Neural cell (in vitro differentiated cells): ENCODE data around the gene ITPK1.

Experiments used
- POLR2AphosphoS5 ChIP-seq: IDR thresholded peaks from 2 replicates; pipeline ENCODE4 v1.6.1; 2012
- TAF1 ChIP-seq: IDR thresholded peaks from 2 replicates; pipeline ENCODE4 v1.6.1; 2012; ENCODE audit warnings: low read depth
- TF ChIP-seq, protein P1 (sequence below): fragments of 450-650 bp; IDR thresholded peaks from 2 replicates; pipeline ENCODE4 v1.5.1; 2014; ENCODE audit warnings: antibody characterized with exemption, mild to moderate bottlenecking, moderate library complexity; ENCODE audit not compliant: poor library complexity, severe bottlenecking
- TF ChIP-seq, protein P2 (sequence below): IDR thresholded peaks from 2 replicates; pipeline ENCODE4 v1.6.1; 2012; ENCODE audit warnings: borderline replicate concordance

DNA sequence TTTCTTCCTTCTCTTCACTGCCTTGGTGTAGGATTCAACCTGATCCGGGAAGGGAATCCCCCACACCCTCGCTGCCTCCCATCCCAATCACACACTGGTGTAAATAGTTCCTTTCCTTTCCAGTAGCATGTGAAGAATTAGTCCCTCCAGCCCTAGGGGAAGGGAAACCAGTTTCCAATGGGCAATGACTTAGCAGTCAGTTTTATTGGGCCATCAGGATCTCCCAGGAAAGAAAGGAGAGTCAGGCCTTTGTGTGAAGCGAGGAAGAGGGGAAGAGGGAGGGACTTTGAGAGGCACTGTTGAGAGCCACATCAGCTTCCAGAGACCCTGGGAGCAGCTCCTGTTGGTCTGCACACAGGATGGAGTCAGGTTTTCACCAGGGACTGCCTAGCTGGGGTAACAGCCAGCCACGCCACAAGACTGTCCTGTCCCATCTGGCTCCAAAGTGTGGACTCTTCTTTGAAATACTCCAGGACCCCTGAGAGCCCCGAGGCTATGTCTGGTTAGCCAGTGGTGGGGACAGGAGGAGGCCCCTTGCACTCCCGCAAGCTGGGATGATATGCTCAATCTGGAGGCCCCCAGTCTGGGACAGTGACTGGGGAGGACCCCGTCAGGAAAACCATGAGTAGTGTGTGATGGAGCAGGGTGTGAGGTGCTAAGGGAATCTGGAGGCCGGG is 41.1 kb upstream of the ITPK1 start:
- TF ChIP-seq TAF1 (no peak), POLR2AphosphoS5 (no peak)
- TF ChIP-seq, protein P1, sequence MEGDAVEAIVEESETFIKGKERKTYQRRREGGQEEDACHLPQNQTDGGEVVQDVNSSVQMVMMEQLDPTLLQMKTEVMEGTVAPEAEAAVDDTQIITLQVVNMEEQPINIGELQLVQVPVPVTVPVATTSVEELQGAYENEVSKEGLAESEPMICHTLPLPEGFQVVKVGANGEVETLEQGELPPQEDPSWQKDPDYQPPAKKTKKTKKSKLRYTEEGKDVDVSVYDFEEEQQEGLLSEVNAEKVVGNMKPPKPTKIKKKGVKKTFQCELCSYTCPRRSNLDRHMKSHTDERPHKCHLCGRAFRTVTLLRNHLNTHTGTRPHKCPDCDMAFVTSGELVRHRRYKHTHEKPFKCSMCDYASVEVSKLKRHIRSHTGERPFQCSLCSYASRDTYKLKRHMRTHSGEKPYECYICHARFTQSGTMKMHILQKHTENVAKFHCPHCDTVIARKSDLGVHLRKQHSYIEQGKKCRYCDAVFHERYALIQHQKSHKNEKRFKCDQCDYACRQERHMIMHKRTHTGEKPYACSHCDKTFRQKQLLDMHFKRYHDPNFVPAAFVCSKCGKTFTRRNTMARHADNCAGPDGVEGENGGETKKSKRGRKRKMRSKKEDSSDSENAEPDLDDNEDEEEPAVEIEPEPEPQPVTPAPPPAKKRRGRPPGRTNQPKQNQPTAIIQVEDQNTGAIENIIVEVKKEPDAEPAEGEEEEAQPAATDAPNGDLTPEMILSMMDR, result no peak
- TF ChIP-seq, protein P2, sequence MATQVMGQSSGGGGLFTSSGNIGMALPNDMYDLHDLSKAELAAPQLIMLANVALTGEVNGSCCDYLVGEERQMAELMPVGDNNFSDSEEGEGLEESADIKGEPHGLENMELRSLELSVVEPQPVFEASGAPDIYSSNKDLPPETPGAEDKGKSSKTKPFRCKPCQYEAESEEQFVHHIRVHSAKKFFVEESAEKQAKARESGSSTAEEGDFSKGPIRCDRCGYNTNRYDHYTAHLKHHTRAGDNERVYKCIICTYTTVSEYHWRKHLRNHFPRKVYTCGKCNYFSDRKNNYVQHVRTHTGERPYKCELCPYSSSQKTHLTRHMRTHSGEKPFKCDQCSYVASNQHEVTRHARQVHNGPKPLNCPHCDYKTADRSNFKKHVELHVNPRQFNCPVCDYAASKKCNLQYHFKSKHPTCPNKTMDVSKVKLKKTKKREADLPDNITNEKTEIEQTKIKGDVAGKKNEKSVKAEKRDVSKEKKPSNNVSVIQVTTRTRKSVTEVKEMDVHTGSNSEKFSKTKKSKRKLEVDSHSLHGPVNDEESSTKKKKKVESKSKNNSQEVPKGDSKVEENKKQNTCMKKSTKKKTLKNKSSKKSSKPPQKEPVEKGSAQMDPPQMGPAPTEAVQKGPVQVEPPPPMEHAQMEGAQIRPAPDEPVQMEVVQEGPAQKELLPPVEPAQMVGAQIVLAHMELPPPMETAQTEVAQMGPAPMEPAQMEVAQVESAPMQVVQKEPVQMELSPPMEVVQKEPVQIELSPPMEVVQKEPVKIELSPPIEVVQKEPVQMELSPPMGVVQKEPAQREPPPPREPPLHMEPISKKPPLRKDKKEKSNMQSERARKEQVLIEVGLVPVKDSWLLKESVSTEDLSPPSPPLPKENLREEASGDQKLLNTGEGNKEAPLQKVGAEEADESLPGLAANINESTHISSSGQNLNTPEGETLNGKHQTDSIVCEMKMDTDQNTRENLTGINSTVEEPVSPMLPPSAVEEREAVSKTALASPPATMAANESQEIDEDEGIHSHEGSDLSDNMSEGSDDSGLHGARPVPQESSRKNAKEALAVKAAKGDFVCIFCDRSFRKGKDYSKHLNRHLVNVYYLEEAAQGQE, result no peak
